SK-N-MC (cell line): Measurements from ENCODE around the gene TP73.

Source experiments
- EZH2 ChIP-seq: fragments of 200-600 bp; sonication (generic); IDR thresholded peaks from one replicate; pipeline ENCODE4 v1.6.1; 2017; ENCODE audit warnings: antibody characterized with exemption
- POLR2AphosphoS5 ChIP-seq: IDR thresholded peaks from 2 replicates; pipeline ENCODE4 v1.6.1; 2012; ENCODE audit warnings: mild to moderate bottlenecking, low read depth, low read length, borderline replicate concordance

DNA sequence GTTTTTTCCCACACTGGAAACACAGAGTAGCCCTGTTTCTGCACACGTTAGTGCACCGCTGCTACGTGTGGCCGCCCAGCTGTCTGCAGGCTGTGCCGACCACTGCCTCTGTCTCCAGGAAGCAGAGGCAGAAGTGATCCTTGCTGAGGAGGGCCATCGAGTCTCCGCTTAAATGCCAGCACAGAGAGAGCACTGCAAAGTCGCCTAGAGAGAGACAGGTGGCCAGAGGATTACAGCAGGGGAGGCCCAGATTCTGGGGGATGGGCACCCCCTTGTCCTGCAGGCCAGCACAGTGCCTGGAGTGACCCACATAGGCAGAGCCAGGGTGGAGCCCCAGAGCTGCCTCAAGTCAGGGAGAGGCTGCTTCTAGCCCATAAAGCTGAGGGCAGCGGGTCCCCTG lies 21.4 kb upstream of the TP73 start:
- TF ChIP-seq POLR2AphosphoS5 (no peak), EZH2 (no peak)
